Naive thymus-derived CD8-positive, alpha-beta T cell (primary cell): ENCODE data around the gene HS2ST1. TPM values are rescaled to one million over a fixed set of nuclear protein-coding genes. Genes with fewer than 3 reads are reported as not detected.

Experiments used
- ATAC-seq, 2 donors: fragments of 150-1000 bp; cut with Tn5 transposase in 1 of 2; sonication (Bioruptor Pico), chemical (Tn5 transposase) in 1 of 2; 1 replicate in 1 of 2; 2 replicates in 1 of 2; pipeline ENCODE4 v1.10.0; 2021; ENCODE audit warnings: mild to moderate bottlenecking in 2 of 2, moderate library complexity in 2 of 2
- POLR2A ChIA-PET: fragments of 350-600 bp; sonication (Branson Sonifier 250); formaldehyde crosslinking; loops from one replicate; lab custom pipeline; 2021; ENCODE audit warnings: antibody characterized with exemption; lab: Charles Lee
- DNase-seq, 10 donors: peaks; one replicate each; pipeline versions ENCODE4 v3.0.0 to v3.0.0-alpha.2; 2020 to 2022
- H3K27ac Mint-ChIP-seq, 10 donors: one replicate each; pipeline ENCODE4 v1.8.0; 2020 to 2022; ENCODE audit warnings: mild to moderate bottlenecking in 10 of 10, mixed read lengths in 10 of 10, moderate library complexity in 4 of 10, inconsistent platforms in 1 of 10
- H3K27me3 Mint-ChIP-seq, 5 donors: one replicate each; pipeline ENCODE4 v1.8.0; 2021 to 2022; ENCODE audit warnings: mixed read lengths in 5 of 5
- H3K36me3 Mint-ChIP-seq, 3 donors: one replicate each; pipeline ENCODE4 v1.8.0; 2020 to 2022; ENCODE audit warnings: mixed read lengths in 3 of 3, mild to moderate bottlenecking in 2 of 3, inconsistent platforms in 1 of 3
- H3K4me1 Mint-ChIP-seq, 4 donors: one replicate each; pipeline ENCODE4 v1.8.0; 2021 to 2022; ENCODE audit warnings: mixed read lengths in 4 of 4
- H3K4me3 Mint-ChIP-seq, 10 donors: one replicate each; pipeline ENCODE4 v1.8.0; 2020 to 2022; ENCODE audit warnings: mild to moderate bottlenecking in 10 of 10, mixed read lengths in 10 of 10, moderate library complexity in 6 of 10, inconsistent platforms in 1 of 10
- H3K9me3 Mint-ChIP-seq, 9 donors: one replicate each; pipeline ENCODE4 v1.8.0; 2020 to 2022; ENCODE audit warnings: mixed read lengths in 9 of 9, mild to moderate bottlenecking in 3 of 9, inconsistent platforms in 1 of 9, moderate library complexity in 1 of 9
- polyA plus RNA-seq, 3 donors: library from polyadenylated mRNA; unstranded; fragments of 300-500 nt; fragmentation: Illumina TruSeq; gene quantifications; one replicate each; pipeline ENCODE4 v1.2.3, GENCODE V29; 2021
- total RNA-seq, 8 experiments: library from RNA in 2 of 8; stranded (reverse) in 2 of 8; gene quantifications; one replicate each; pipeline ENCODE4 v1.2.3 and lab custom pipeline; 2021 to 2026

HS2ST1 gene
- total and polyA plus RNA-seq, 5 experiments from 2014 or later: 7.1 to 14.4 (median 10.6) TPM

GRCh38 chr1:86928819-86929218 lies 14.4 kb downstream of the HS2ST1 start:
- no peaks in the 10 kb centered on the region for H3K27me3 Mint-ChIP-seq
- peaks cover 14 to 50% (median 32%) of the 10 kb centered on the region in 4 donors for H3K4me1 Mint-ChIP-seq
- no peak for DNase-seq
- peaks cover 1 to 16% (median 13%) of the 10 kb centered on the region in 3 donors for H3K36me3 Mint-ChIP-seq
- POLR2A ChIA-PET: no interaction called here
- ATAC-seq: no peak
- peaks cover 2 to 23% (median 14%) of the 10 kb centered on the region in 9 donors for H3K9me3 Mint-ChIP-seq
- peak overlapping the region in 1 of 10 donors; percentile 2 for H3K27ac Mint-ChIP-seq
- no peak overlapping the region for H3K4me3 Mint-ChIP-seq

GRCh38 chr1:86933051-86933450 lies 18.6 kb downstream of the HS2ST1 start:
- POLR2A ChIA-PET: interaction anchor here (1.2 kb wide), 1 partner anchor 18 kb away, joined by 5 read pairs; no protein-coding TSS in a partner anchor
- ATAC-seq (no peak), DNase-seq (no peak)
- peak overlapping the region in 6 of 10 donors; percentile 10 to 88 (median 66) for H3K27ac Mint-ChIP-seq
- peaks cover 8 to 32% (median 25%) of the 10 kb centered on the region in 4 donors for H3K4me1 Mint-ChIP-seq
- no peaks in the 10 kb centered on the region for H3K36me3 Mint-ChIP-seq
- H3K4me3 Mint-ChIP-seq: no peak overlapping the region
- H3K9me3 Mint-ChIP-seq: no peaks in the 10 kb centered on the region
- no peaks in the 10 kb centered on the region for H3K27me3 Mint-ChIP-seq

GRCh38 chr1:86933562-86934377 lies 19.3 kb downstream of the HS2ST1 start:
- peaks cover 8 to 31% (median 27%) of the 10 kb centered on the region in 4 donors for H3K4me1 Mint-ChIP-seq
- peak overlapping the region in 2 of 10 donors; percentile 5 to 43 for H3K4me3 Mint-ChIP-seq
- peak in 4 of 10 donors; percentile 7 to 37 (median 17) for DNase-seq
- no peaks in the 10 kb centered on the region for H3K36me3 Mint-ChIP-seq
- peak overlapping the region; percentile 2 to 88 (median 66) for H3K27ac Mint-ChIP-seq
- peak; percentile 80 to 87 for ATAC-seq
- H3K27me3 Mint-ChIP-seq: no peaks in the 10 kb centered on the region
- POLR2A ChIA-PET: interaction anchor here (1.2 kb wide), 1 partner anchor 18 kb away, joined by 5 read pairs; no protein-coding TSS in a partner anchor
- H3K9me3 Mint-ChIP-seq: no peaks in the 10 kb centered on the region

- ATAC-seq (no peak), DNase-seq (no peak)
- Mint-ChIP-seq H3K36me3 (no peaks in the 10 kb centered on the region), H3K9me3 (no peaks in the 10 kb centered on the region), H3K27me3 (no peaks in the 10 kb centered on the region), H3K4me3 (no peak overlapping the region), H3K4me1 (peaks cover 9 to 20% (median 17%) of the 10 kb centered on the region in 4 donors), H3K27ac (peak overlapping the region in 2 of 10 donors; percentile 9 to 21)
- POLR2A ChIA-PET: no interaction called here
These were observed 24.0 kb downstream of the HS2ST1 start for GRCh38 chr1:86938450-86938849.

- Mint-ChIP-seq H3K27me3 (no peaks in the 10 kb centered on the region), H3K4me3 (no peak overlapping the region), H3K9me3 (no peaks in the 10 kb centered on the region), H3K4me1 (peaks cover 7 to 16% (median 13%) of the 10 kb centered on the region in 4 donors), H3K36me3 (no peaks in the 10 kb centered on the region), H3K27ac (peak overlapping the region in 2 of 10 donors; percentile 9 to 21)
- POLR2A ChIA-PET: no interaction called here
- ATAC-seq (no peak), DNase-seq (no peak)
These were observed 24.4 kb downstream of the HS2ST1 start for GRCh38 chr1:86938855-86939254.

GRCh38 chr1:86939406-86939805 lies 25.0 kb downstream of the HS2ST1 start:
- H3K27me3 Mint-ChIP-seq: no peaks in the 10 kb centered on the region
- POLR2A ChIA-PET: interaction anchor here (1.1 kb wide), 1 partner anchor 24 kb away, joined by 6 read pairs; the partner anchor contains the start of genes HS2ST1 and SELENOF
- H3K4me3 Mint-ChIP-seq: no peak overlapping the region
- H3K9me3 Mint-ChIP-seq: no peaks in the 10 kb centered on the region
- H3K27ac Mint-ChIP-seq: peak overlapping the region in 1 of 10 donors; percentile 2
- no peaks in the 10 kb centered on the region for H3K36me3 Mint-ChIP-seq
- H3K4me1 Mint-ChIP-seq: peaks cover 5 to 12% (median 7%) of the 10 kb centered on the region in 4 donors
- ATAC-seq (no peak), DNase-seq (no peak)

- Mint-ChIP-seq H3K27ac (no peak overlapping the region), H3K27me3 (no peaks in the 10 kb centered on the region), H3K4me1 (peaks cover 4 to 12% (median 8%) of the 10 kb centered on the region in 4 donors), H3K36me3 (no peaks in the 10 kb centered on the region), H3K9me3 (no peaks in the 10 kb centered on the region), H3K4me3 (no peak overlapping the region)
- POLR2A ChIA-PET: interaction anchor here (1.1 kb wide), 1 partner anchor 26 kb away, joined by 6 read pairs; the partner anchor contains the start of genes HS2ST1 and SELENOF
- DNase-seq: no peak
- ATAC-seq: no peak
These were observed 26.2 kb downstream of the HS2ST1 start for GRCh38 chr1:86940599-86940998.

GRCh38 chr1:86942042-86942441 lies 27.6 kb downstream of the HS2ST1 start:
- POLR2A ChIA-PET: no interaction called here
- H3K9me3 Mint-ChIP-seq: no peaks in the 10 kb centered on the region
- peaks cover 7 to 12% (median 8%) of the 10 kb centered on the region in 4 donors for H3K4me1 Mint-ChIP-seq
- DNase-seq: no peak
- H3K4me3 Mint-ChIP-seq: no peak overlapping the region
- H3K27ac Mint-ChIP-seq: no peak overlapping the region
- H3K27me3 Mint-ChIP-seq: no peaks in the 10 kb centered on the region
- no peak for ATAC-seq
- H3K36me3 Mint-ChIP-seq: no peaks in the 10 kb centered on the region

GRCh38 chr1:86942743-86943142 lies 28.3 kb downstream of the HS2ST1 start:
- POLR2A ChIA-PET: no interaction called here
- no peak for DNase-seq
- Mint-ChIP-seq H3K4me3 (no peak overlapping the region), H3K9me3 (no peaks in the 10 kb centered on the region), H3K36me3 (no peaks in the 10 kb centered on the region), H3K27ac (no peak overlapping the region), H3K27me3 (no peaks in the 10 kb centered on the region), H3K4me1 (peaks cover 7 to 12% (median 8%) of the 10 kb centered on the region in 4 donors)
- no peak for ATAC-seq

- Mint-ChIP-seq H3K4me3 (no peak overlapping the region), H3K27ac (no peak overlapping the region), H3K9me3 (no peaks in the 10 kb centered on the region), H3K4me1 (peaks cover 4 to 10% (median 7%) of the 10 kb centered on the region in 4 donors), H3K36me3 (no peaks in the 10 kb centered on the region), H3K27me3 (no peaks in the 10 kb centered on the region)
- DNase-seq (no peak), ATAC-seq (no peak)
- POLR2A ChIA-PET: interaction anchor here (0.6 kb wide), 1 partner anchor 58 kb away, joined by 3 read pairs; no protein-coding TSS in a partner anchor
These were observed 33.8 kb downstream of the HS2ST1 start for GRCh38 chr1:86948212-86948611.

GRCh38 chr1:86950712-86951419 lies 36.4 kb downstream of the HS2ST1 start:
- no peaks in the 10 kb centered on the region for H3K36me3 Mint-ChIP-seq
- POLR2A ChIA-PET: no interaction called here
- H3K27ac Mint-ChIP-seq: no peak overlapping the region
- no peaks in the 10 kb centered on the region for H3K27me3 Mint-ChIP-seq
- DNase-seq: no peak
- no peak for ATAC-seq
- no peak overlapping the region for H3K4me3 Mint-ChIP-seq
- peaks cover 2 to 11% (median 9%) of the 10 kb centered on the region in 4 donors for H3K4me1 Mint-ChIP-seq
- H3K9me3 Mint-ChIP-seq: no peaks in the 10 kb centered on the region

GRCh38 chr1:86951430-86951829 lies 37.0 kb downstream of the HS2ST1 start:
- Mint-ChIP-seq H3K4me3 (no peak overlapping the region), H3K4me1 (peaks cover 2 to 12% (median 8%) of the 10 kb centered on the region in 4 donors), H3K27me3 (no peaks in the 10 kb centered on the region), H3K36me3 (no peaks in the 10 kb centered on the region), H3K27ac (no peak overlapping the region), H3K9me3 (no peaks in the 10 kb centered on the region)
- ATAC-seq (no peak), DNase-seq (no peak)
- POLR2A ChIA-PET: no interaction called here
